K562 (cell line): ENCODE data around the gene TSC1.

Experiments used
- CBX3 ChIP-seq, 2 experiments: IDR thresholded peaks; 1 replicate in 1 of 2; 2 replicates in 1 of 2; pipeline ENCODE4 v1.6.1; 2012; ENCODE audit warnings: inconsistent platforms in 2 of 2, low read length in 2 of 2, borderline replicate concordance in 1 of 2, control low read depth in 1 of 2
- ZNF253 ChIP-seq: fragments of 250-450 bp; sonication (Bioruptor Pico); conservative IDR thresholded peaks from 2 replicates; pipeline ENCODE4 v1.6.1; 2021; ENCODE audit warnings: mild to moderate bottlenecking

DNA sequence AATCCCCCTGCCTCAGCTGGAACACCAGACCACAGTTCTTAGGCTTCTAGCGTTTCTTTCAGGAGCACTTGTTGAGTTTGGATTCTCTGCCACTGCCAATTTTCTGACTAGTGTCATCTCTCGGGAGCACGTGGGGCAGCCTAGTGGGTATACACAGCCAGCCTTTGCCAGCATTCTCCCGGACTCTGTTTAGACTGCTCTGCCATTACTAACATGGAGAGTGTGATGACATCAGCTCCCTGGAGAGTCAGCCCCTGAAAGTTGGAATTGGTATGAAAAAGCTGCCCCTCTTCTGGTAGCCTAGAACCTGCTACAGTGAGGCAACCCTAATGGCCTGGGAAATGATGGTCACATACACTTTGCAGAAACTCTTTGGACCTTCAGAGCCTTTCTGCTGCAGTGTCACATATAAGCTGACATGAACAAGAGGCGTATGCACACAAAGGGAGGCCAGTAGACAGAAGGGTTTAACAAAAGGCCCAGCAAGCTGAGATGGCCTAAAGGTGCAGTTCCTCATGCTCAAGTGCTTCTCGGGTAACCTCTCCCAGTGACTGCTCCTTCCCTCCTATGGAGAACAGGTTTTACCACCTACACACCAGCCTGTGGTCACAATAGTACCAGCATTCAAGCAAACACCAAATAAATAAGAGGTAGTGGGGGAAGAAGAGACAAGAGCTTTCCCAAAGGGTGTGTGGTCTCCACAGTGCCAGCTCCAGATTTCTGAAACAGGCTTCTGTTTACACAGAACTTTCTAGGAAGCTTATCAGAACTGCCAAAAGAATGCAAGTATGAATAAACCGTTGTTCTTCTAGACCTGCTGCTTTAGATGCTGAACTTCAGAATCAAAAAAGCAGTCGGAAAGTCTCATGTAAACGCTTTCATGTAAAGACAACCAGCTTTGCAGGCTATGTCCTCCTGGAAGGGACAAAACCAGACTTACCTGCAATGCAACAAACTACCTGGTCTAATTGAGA lies 49.3 kb downstream of the TSC1 start:
- TF ChIP-seq CBX3 (IDR thresholded peaks at IDR 0.05; ENCODE audit: borderline replicate concordance in 1 of 2, low read length in 2 of 2) (no peak), ZNF253 (no peak)
